Transverse colon (tissue), 4 donors: ENCODE data around the gene MRAS. TPM values are rescaled to one million over a fixed set of nuclear protein-coding genes. Genes with fewer than 3 reads are reported as not detected.
"Not testable (repeated sequence)": the region's sequence is repeated elsewhere in the genome, so short reads cannot be mapped to it uniquely, and the experiment has no call there.

Experiments
- DNase-seq: peaks from one replicate; pipeline ENCODE4 v3.0.0-alpha.2; 2019
- H3K27ac ChIP-seq, 4 donors: fragments of 200-600 bp; sonication (generic); 2 replicates each; pipeline ENCODE4 v1.5.1; 2016 to 2018; ENCODE audit warnings: inconsistent platforms in 4 of 4
- H3K27me3 ChIP-seq: fragments of 200-600 bp; sonication (generic); 2 replicates; pipeline ENCODE4 v1.5.1; 2017; ENCODE audit warnings: inconsistent platforms
- H3K36me3 ChIP-seq, 4 donors: fragments of 200-600 bp; sonication (generic); 2 replicates each; pipeline ENCODE4 v1.5.1; 2017 to 2019; ENCODE audit warnings: inconsistent platforms in 4 of 4
- H3K4me1 ChIP-seq, 4 donors: fragments of 200-600 bp; sonication (generic); 2 replicates each; pipeline ENCODE4 v1.5.1; 2017 to 2020; ENCODE audit warnings: inconsistent platforms in 4 of 4
- H3K4me3 ChIP-seq, 4 donors: fragments of 200-600 bp; sonication (generic); 1 replicate in 1 of 4; 2 replicates in 3 of 4; pipeline versions ENCODE4 v1.5.1 to v1.6.1; 2017 to 2019; ENCODE audit warnings: inconsistent platforms in 4 of 4
- H3K9me3 ChIP-seq, 2 donors: fragments of 200-600 bp; sonication (generic); 2 replicates each; pipeline ENCODE4 v1.5.1; 2017 to 2019; ENCODE audit warnings: inconsistent platforms in 2 of 2
- CTCF ChIP-seq, 5 experiments: fragments of 200-600 bp in 3 of 5; fragments of 450-650 bp in 2 of 5; sonication (generic) in 3 of 5; IDR thresholded peaks; 1 replicate in 2 of 5; 2 replicates in 3 of 5; pipeline ENCODE4 v1.5.1; 2016 to 2017; ENCODE audit warnings: antibody characterized with exemption in 5 of 5, inconsistent platforms in 3 of 5, mild to moderate bottlenecking in 2 of 5, moderate library complexity in 1 of 5
- EP300 ChIP-seq: sonication (generic); formaldehyde crosslinking; IDR thresholded peaks from one replicate; pipeline ENCODE4 v1.6.1; 2017; ENCODE audit warnings: antibody characterized with exemption, low read depth
- POLR2A ChIP-seq: fragments of 450-650 bp; IDR thresholded peaks from one replicate; pipeline ENCODE4 v1.6.1; 2016; ENCODE audit warnings: antibody characterized with exemption, mild to moderate bottlenecking, moderate library complexity
- POLR2AphosphoS5 ChIP-seq, 3 donors: sonication (generic); formaldehyde crosslinking; IDR thresholded peaks; one replicate each; pipeline ENCODE4 v1.6.1; 2016; ENCODE audit warnings: antibody characterized with exemption in 3 of 3
- WGBS, 2 donors: methylation state at CpG; one replicate each; pipeline ENCODE4 v1.1.5; 2018; ENCODE audit warnings: low coverage in 1 of 2; 5-methylcytosine and 5-hydroxymethylcytosine counted together
- in situ Hi-C, 4 donors: fragments of 200-750 bp; cut with MboI; loops; one replicate each; pipeline versions ENCODE4 v1.15.0 to v1.15.1; 2017; ENCODE audit warnings: low sequenced_read_pairs in 3 of 4, low pct_ligation_motif_present in 1 of 4, low pct_unique_long_range_greater_than_20kb in 1 of 4
- intact Hi-C: fragments of 100-400 bp; cut with DNase I; formaldehyde crosslinking; loops from one replicate; pipeline ENCODE4 v1.15.1; 2023; ENCODE audit warnings: low total_unique reads
- total RNA-seq, 4 donors: library from RNA; depleted of rRNA; stranded (reverse); fragments of >200 nt; gene quantifications; one replicate each; pipeline ENCODE4 v1.1.0, GENCODE V29; 2016

MRAS gene
- total RNA-seq, 4 donors from 2014 or later = 3.0 to 9.6 (median 6.3) TPM

DNA sequence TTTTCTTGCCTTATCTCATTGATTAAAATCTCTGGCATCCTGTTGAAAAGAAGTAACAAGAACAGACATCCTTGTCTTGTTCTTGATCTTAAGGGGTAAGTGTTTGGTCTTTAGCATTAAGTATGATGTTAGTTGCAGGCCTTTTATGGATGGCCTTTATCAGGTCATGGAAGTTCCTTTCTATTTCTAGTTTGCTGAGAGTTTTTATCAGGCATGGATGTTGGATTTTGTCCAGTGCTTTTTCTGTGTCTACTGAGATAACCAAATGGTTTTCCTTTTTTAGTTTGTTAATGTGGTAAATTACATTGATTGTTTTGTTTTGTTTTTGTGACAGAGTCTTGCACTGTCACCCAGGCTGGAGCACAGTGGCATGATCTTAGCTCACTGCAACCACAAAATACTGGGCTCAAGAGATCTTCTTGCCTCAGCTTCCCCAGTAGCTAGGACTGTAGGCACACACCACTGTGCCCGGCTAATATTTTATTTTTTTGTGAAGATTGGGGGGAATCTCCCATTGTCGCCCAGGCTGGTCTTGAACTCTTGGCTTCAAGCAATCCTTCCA, 26.3 kb downstream of the MRAS start:
- DNase-seq = no peak
- in situ Hi-C loops = no loop called here
- Histone ChIP-seq H3K4me3 (no peak overlapping the region), H3K27me3 (no peaks in the 10 kb centered on the region), H3K4me1 (no peaks in the 10 kb centered on the region), H3K27ac (no peak overlapping the region), H3K9me3 (no peaks in the 10 kb centered on the region), H3K36me3 (no peaks in the 10 kb centered on the region)
- 50 to 100% methylated on average over 1 to 2 of the region's 2 CpGs for WGBS, 2 donors
- no peak for TF ChIP-seq EP300
- no peak for TF ChIP-seq POLR2AphosphoS5 (IDR thresholded peaks at IDR 0.05)
- no peak for TF ChIP-seq POLR2A
- TF ChIP-seq CTCF (IDR thresholded peaks at IDR 0.05) = no peak
- intact Hi-C loops = no loop called here

GRCh38 chr3:138375447-138375846, 27.1 kb downstream of the MRAS start:
- 70% methylated on average over 4 of the region's 4 CpGs; no CpG with 5 or more reads in 1 of the 2 donors for WGBS, 2 donors
- Histone ChIP-seq H3K4me3 (no peak overlapping the region), H3K27ac (no peak overlapping the region), H3K36me3 (no peaks in the 10 kb centered on the region), H3K9me3 (no peaks in the 10 kb centered on the region), H3K4me1 (no peaks in the 10 kb centered on the region), H3K27me3 (no peaks in the 10 kb centered on the region)
- DNase-seq = no peak
- in situ Hi-C loops = no loop called here
- intact Hi-C loops = no loop called here
- no peak for TF ChIP-seq CTCF (IDR thresholded peaks at IDR 0.05)
- TF ChIP-seq EP300 = no peak
- no peak for TF ChIP-seq POLR2AphosphoS5 (IDR thresholded peaks at IDR 0.05)
- no peak for TF ChIP-seq POLR2A

DNA sequence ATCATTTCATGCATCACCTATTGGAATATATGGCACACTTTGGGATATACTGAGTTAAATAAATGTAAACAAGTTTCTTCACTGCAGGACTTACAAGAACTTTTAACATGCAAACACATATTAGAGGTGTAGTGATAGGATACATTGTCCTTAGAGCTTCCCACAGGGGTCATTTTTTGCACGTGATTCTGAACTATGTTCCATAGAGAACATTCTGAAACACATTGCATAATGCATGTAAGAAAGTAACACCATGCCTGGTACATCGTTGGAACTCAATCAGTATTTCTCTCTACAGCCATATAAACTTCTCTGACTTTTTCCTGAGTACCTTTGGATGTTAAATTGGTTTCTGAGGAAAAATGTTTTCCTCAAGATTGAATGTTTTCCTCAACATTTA, 28.3 kb downstream of the MRAS start:
- intact Hi-C loops (no loop called here), in situ Hi-C loops (no loop called here)
- Histone ChIP-seq H3K9me3 (no peaks in the 10 kb centered on the region), H3K27me3 (no peaks in the 10 kb centered on the region), H3K27ac (no peak overlapping the region), H3K4me3 (no peak overlapping the region), H3K4me1 (peaks cover 3 to 8% (median 6%) of the 10 kb centered on the region in 4 donors), H3K36me3 (no peaks in the 10 kb centered on the region)
- TF ChIP-seq POLR2AphosphoS5 (IDR thresholded peaks at IDR 0.05) (no peak), CTCF (IDR thresholded peaks at IDR 0.05) (no peak), EP300 (no peak)
- WGBS, 2 donors = 50 to 73% methylated on average over 2 of the region's 2 CpGs
- no peak for DNase-seq

DNA sequence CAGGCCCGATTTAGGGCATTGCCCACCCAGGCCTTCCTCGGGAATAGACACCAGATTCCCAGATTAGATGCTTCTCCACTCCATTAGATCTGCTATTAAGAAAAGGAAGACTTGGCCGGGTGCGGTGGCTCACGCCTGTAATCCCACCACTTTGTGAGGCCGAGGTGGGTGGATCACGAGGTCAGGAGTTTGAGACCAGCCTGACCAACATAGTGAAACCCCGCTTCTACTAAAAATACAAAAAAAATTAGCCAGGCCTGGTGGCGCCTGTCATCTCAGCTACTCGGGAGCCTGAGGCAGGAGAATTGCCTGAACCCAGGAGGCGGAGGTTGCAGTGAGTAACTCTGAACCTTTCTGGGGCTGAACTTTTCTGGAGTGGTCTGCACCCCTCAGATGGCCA, 28.8 kb downstream of the MRAS start:
- H3K27ac ChIP-seq, H3K4me3 ChIP-seq, DNase-seq, intact Hi-C loops, in situ Hi-C loops, H3K9me3 ChIP-seq, H3K27me3 ChIP-seq, H3K36me3 ChIP-seq: not testable (repeated sequence)
- 89 to 92% methylated on average over 5 to 11 of the region's 11 CpGs for WGBS, 2 donors
- H3K4me1 ChIP-seq = peaks cover 8 to 13% (median 9%) of the 10 kb centered on the region in 4 donors

DNA sequence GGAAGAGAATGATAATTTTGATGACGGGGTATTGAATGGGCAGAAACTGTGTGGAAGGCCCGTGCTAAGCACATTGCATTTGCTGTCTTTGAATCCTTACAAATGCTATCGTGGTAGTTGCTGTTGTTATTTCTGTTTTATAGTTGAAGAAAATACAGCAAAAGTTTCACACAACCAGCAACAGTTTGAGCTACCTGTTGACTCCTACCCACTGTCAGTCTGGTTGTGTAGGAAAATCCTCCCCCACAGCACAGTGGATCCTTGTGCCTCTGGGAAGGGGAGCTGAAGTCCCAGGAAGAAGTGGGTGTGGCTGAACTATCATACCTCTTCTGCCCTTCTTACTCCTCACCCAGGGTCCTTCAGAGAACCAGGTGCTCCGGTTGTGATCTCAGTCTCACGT, 29.4 kb downstream of the MRAS start:
- no peaks in the 10 kb centered on the region for H3K36me3 ChIP-seq
- peaks cover 11 to 19% (median 15%) of the 10 kb centered on the region in 4 donors for H3K4me1 ChIP-seq
- H3K4me3 ChIP-seq = no peak overlapping the region
- intact Hi-C loops = no loop called here
- no peak overlapping the region for H3K27ac ChIP-seq
- no peak for TF ChIP-seq EP300
- no peak for TF ChIP-seq CTCF (IDR thresholded peaks at IDR 0.05)
- no peak for TF ChIP-seq POLR2AphosphoS5 (IDR thresholded peaks at IDR 0.05)
- TF ChIP-seq POLR2A = no peak
- no peaks in the 10 kb centered on the region for H3K27me3 ChIP-seq
- no peak for DNase-seq
- WGBS, 2 donors = 87 to 89% methylated on average over 3 to 5 of the region's 5 CpGs
- no peaks in the 10 kb centered on the region for H3K9me3 ChIP-seq
- in situ Hi-C loops = no loop called here
